ENCODE results near the gene BAIAP2L2. TPM values are rescaled to one million over a fixed set of nuclear protein-coding genes. Genes with fewer than 3 reads are reported as not detected.
"Not testable (repeated sequence)": the region's sequence is repeated elsewhere in the genome, so short reads cannot be mapped to it uniquely, and the experiment has no call there.

Gene BAIAP2L2
- polyA plus RNA-seq, 6 donors from 2014 or later: not detected

DNA sequence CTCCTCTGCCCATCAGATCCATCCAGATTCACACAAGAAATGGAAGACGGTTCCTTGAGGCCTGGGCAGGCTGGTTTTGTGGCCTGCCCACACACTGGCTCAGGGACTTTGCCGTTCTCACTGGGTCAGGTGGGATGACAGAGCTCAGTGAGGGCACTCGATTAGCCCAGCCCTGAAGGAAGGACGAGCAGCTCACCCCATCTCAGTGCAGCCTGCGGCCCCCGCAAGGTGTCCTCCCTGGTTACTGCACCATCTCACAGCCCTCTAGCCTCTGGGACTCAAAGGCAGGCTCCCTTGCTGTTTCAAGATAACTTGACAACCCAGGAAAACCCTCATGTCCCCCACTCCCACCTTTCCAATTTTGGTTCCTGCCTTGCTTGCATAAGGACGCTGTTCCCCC is 30.7 kb downstream of the BAIAP2L2 start:
- Mint-ChIP-seq H3K4me1 (peaks cover 0 to 11% (median 7%) of the 10 kb centered on the region in 3 donors), H3K36me3 (no peaks in the 10 kb centered on the region), H3K4me3 (peak overlapping the region in 3 of 8 donors; percentile 36 to 49 (median 41)), H3K9me3 (no peaks in the 10 kb centered on the region), H3K27ac (no peak overlapping the region), H3K27me3 (peaks cover 5 to 42% (median 10%) of the 10 kb centered on the region in 3 donors)
- no peak for DNase-seq
- ATAC-seq (ENCODE audit: low read depth in 2 of 2): no peak

DNA sequence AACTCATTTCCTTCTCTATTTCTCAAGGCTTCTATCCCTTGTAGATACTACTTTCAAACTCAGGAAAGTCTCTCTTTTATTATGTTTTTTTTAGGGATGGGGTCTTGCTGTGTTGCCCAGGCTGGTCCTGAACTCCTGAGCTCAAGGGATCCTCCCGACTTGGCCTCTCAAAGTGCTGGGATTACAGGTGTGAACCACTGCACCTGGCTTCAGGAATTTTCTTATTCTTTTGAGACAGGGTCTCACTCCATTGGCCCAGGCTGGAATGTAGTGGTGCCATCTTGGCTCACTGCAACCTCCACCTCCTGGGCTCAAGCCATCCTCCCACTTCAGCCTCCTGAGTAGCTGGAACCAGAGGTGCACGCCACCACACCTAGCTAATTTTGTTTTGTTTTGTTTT is 31.3 kb downstream of the BAIAP2L2 start:
- ATAC-seq (ENCODE audit: low read depth in 2 of 2); H3K9me3 Mint-ChIP-seq; H3K36me3 Mint-ChIP-seq; DNase-seq: not testable (repeated sequence)
- H3K4me3 Mint-ChIP-seq: peak overlapping the region in 1 of 8 donors; percentile 15
- peaks cover 0 to 11% (median 7%) of the 10 kb centered on the region in 3 donors for H3K4me1 Mint-ChIP-seq
- H3K27me3 Mint-ChIP-seq: peaks cover 5 to 39% (median 10%) of the 10 kb centered on the region in 3 donors
- H3K27ac Mint-ChIP-seq: peak overlapping the region in 1 of 6 donors; percentile 74

DNA sequence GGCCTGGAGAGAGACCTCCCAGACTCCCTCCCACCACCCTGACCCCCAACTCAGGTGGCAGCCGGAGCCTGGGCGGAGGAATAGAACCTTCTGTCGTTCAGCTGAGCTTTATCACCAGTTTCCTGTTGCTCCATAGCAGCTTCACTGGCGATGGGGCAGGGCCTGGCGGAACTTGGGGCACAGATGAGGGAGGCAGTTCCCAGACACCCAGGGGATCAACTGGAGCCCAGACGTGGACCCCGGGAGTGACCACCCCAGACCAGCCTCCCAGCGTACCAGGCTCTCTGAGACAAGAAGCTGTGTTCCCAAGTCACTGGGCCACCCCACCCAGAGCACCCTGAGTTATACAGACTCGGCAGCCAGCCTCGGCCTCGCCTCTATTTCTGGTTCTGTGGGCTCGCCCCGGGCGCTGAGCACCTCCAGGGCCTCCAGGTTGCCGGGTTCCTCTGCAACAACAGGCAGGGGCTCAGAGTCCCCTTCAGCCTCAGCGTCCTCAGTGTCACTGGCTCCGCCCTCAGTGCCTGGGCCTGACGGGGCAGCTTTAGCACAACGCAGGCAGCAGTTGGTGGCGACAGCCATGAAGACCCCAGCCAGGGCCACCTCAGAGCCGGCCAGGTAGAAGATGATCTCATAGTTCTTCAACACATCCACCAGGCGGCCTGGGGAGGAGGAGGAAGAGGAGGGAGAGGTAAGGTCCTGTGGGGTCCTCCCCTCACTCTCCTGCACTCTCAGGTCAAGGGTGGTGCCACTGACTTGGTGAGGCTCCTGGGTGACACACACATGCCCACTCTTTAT is 32.2 kb downstream of the BAIAP2L2 start:
- ATAC-seq (ENCODE audit: low read depth in 2 of 2) (no peak), DNase-seq (no peak)
- peaks cover 2 to 32% (median 10%) of the 10 kb centered on the region in 3 donors for H3K27me3 Mint-ChIP-seq
- peaks cover 0 to 8% of the 10 kb centered on the region in 2 donors for H3K36me3 Mint-ChIP-seq
- no peak overlapping the region for H3K27ac Mint-ChIP-seq
- peak overlapping the region in 1 of 8 donors; percentile 35 for H3K4me3 Mint-ChIP-seq
- peaks cover 0 to 11% (median 7%) of the 10 kb centered on the region in 3 donors for H3K4me1 Mint-ChIP-seq
- H3K9me3 Mint-ChIP-seq: no peaks in the 10 kb centered on the region

DNA sequence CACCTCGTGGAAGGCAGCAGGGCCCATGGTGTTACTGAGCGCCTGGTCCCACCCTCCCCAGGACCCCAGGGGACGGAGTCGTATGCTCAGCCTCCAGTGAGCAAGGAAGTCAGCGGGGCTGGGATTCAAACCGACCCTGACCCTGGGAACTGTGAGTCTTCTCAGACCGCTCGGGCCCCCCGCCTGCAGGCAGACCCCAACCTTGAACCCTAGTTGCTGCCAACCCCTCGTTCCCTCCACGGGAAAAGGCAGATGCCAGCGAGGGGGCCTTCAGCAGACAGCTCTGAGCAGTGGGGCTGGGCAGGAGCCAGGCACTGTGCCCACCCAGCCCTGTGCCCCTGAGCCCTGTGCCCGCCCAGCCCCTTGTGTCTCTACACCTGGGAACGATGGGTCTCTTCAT is 32.9 kb downstream of the BAIAP2L2 start:
- peaks cover 0 to 26% (median 10%) of the 10 kb centered on the region in 3 donors for H3K27me3 Mint-ChIP-seq
- no peaks in the 10 kb centered on the region for H3K9me3 Mint-ChIP-seq
- ATAC-seq (ENCODE audit: low read depth in 2 of 2) (no peak), DNase-seq (no peak)
- H3K4me3 Mint-ChIP-seq: no peak overlapping the region
- H3K27ac Mint-ChIP-seq: no peak overlapping the region
- H3K4me1 Mint-ChIP-seq: peaks cover 0 to 10% (median 4%) of the 10 kb centered on the region in 3 donors
- peaks cover 0 to 8% of the 10 kb centered on the region in 2 donors for H3K36me3 Mint-ChIP-seq

DNA sequence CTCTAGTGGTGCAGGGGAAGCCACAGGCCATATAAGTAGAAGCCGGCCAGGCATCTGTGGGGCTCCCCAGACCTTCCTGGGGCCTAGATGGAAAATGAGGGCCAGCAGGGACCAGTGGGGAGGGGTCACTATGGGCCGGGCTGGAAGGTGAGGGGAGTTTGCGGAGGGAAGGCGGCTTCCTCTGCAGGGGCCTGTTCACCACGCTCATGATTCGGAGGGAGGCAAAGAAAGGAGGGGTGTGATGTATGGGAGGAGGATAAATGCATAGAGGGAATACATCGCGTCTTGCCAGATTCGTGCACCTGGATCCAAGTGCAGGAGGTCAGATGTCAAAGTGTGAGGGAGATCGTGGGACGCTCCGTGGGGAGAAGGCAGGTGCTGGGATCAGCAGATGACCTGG is 33.4 kb downstream of the BAIAP2L2 start:
- no peak for ATAC-seq (ENCODE audit: low read depth in 2 of 2)
- no peak for DNase-seq
- Mint-ChIP-seq H3K4me1 (peaks cover 0 to 5% (median 4%) of the 10 kb centered on the region in 3 donors), H3K4me3 (no peak overlapping the region), H3K27ac (peak overlapping the region in 1 of 6 donors; percentile 40), H3K9me3 (no peaks in the 10 kb centered on the region), H3K27me3 (peaks cover 0 to 21% (median 10%) of the 10 kb centered on the region in 3 donors), H3K36me3 (peaks cover 0 to 13% of the 10 kb centered on the region in 2 donors)

DNA sequence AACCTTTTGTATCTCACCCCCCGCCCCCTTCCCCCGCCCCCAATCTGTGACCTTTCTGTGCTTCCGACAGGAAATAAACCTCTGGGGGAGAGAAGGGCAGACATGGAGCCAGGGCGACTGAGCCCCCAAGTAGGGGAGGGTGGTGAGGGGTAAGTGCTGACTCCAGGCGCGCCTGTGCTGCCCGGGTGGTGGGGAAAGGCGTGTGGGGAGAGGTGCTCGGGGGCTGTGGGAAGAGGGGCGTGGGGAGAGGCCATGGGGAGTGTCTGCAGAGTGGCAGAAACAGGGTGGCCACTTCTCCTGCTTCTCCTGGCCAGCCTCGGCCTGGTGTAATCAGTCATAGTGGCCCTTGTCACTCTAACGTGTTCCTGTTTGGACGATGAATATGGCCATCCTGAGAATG is 34.5 kb downstream of the BAIAP2L2 start:
- H3K27ac Mint-ChIP-seq: no peak overlapping the region
- H3K4me3 Mint-ChIP-seq: no peak overlapping the region

DNA sequence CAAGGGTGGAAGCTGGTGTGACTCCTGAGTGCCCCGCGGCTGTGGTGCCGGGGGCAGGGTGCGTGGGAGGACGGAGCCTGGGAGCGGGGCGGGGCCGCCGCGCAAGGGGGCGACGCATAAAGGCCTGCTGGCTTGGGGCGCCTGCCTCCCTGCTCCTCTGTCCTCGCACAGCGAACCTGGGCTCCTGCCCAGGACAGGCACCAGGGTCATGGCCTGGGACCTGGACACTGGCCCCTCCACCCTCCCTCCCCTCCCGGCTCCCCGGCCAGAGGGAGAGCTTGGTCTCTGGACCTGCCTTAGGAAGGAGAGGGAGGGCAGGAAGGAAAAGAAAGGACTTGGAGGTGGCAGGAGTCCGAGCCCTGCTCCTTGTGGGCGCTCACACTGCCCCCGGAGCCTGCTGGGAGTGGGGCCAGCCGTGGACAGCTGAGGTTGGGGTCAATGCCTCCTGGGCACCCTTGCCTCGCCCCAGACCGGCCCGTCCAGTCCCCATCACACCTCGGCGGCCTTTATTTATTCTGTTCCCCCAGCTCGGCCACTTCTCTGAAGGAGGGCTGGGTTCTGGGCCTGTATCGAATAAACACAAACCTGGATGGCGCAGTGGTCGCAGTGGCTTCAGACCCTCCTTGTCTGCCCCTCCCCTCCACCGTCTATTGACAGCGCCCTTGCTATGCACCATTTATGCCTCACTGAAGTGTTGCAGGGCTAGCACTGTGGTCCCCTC is 35.2 kb downstream of the BAIAP2L2 start:
- no peaks in the 10 kb centered on the region for H3K9me3 Mint-ChIP-seq
- H3K4me1 Mint-ChIP-seq: no peaks in the 10 kb centered on the region
- H3K27ac Mint-ChIP-seq: no peak overlapping the region
- peaks cover 0 to 10% (median 7%) of the 10 kb centered on the region in 3 donors for H3K27me3 Mint-ChIP-seq
- no peak for DNase-seq
- ATAC-seq (ENCODE audit: low read depth in 2 of 2): no peak
- no peak overlapping the region for H3K4me3 Mint-ChIP-seq
- peaks cover 0 to 21% of the 10 kb centered on the region in 2 donors for H3K36me3 Mint-ChIP-seq

More for the DNA sequence above, 34.5 kb downstream of the BAIAP2L2 start:
- Mint-ChIP-seq H3K36me3 (peaks cover 0 to 14% of the 10 kb centered on the region in 2 donors), H3K4me1 (no peaks in the 10 kb centered on the region), H3K27me3 (peaks cover 0 to 15% (median 10%) of the 10 kb centered on the region in 3 donors), H3K9me3 (no peaks in the 10 kb centered on the region)
- ATAC-seq (ENCODE audit: low read depth in 2 of 2) (no peak), DNase-seq (no peak)

DNA sequence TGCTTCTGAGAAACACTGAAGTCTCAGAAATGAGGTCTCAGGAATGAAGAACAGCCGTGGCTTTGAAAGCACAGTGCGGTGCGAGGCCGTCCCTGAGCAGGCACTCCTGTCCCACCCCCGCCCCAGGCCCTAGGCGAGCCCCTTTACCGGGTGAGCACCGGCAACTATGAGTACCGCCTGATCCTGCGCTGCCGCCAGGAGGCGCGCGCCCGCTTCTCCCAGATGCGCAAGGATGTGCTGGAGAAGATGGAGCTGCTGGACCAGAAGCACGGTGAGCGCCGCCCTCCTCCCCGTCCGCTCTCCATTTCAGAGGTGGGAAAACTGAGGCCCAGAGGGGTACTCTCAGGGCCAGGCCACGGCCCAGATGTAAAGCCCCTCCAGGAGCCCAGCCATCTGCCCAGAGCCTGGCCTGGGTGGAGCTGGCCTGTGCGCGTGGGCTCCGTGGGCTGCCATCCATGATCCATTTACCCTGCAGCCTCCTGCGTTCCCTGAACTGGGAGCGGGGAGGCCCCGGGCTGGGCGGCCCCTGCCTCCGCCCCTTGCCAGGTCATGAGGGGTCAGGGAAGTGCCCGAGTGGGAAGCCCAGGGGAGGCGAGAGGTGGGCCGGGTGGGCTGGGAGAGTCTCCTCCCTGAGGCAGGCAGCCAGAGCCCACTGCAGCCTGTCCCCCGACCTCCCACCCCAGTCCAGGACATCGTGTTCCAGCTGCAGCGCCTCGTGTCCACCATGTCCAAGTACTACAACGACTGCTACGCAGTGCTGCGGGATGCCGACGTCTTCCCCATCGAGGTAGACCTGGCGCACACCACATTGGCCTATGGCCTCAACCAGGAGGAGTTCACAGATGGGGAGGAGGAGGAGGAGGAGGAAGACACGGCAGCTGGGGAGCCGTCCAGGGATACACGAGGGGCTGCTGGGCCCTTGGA is 36.0 kb downstream of the BAIAP2L2 start:
- no peaks in the 10 kb centered on the region for H3K4me1 Mint-ChIP-seq
- DNase-seq: no peak
- ATAC-seq (ENCODE audit: low read depth in 2 of 2): no peak
- no peaks in the 10 kb centered on the region for H3K9me3 Mint-ChIP-seq
- H3K4me3 Mint-ChIP-seq: no peak overlapping the region
- peaks cover 0 to 2% (median 0%) of the 10 kb centered on the region in 3 donors for H3K27me3 Mint-ChIP-seq
- H3K36me3 Mint-ChIP-seq: peaks cover 0 to 23% of the 10 kb centered on the region in 2 donors
- H3K27ac Mint-ChIP-seq: no peak overlapping the region

DNA sequence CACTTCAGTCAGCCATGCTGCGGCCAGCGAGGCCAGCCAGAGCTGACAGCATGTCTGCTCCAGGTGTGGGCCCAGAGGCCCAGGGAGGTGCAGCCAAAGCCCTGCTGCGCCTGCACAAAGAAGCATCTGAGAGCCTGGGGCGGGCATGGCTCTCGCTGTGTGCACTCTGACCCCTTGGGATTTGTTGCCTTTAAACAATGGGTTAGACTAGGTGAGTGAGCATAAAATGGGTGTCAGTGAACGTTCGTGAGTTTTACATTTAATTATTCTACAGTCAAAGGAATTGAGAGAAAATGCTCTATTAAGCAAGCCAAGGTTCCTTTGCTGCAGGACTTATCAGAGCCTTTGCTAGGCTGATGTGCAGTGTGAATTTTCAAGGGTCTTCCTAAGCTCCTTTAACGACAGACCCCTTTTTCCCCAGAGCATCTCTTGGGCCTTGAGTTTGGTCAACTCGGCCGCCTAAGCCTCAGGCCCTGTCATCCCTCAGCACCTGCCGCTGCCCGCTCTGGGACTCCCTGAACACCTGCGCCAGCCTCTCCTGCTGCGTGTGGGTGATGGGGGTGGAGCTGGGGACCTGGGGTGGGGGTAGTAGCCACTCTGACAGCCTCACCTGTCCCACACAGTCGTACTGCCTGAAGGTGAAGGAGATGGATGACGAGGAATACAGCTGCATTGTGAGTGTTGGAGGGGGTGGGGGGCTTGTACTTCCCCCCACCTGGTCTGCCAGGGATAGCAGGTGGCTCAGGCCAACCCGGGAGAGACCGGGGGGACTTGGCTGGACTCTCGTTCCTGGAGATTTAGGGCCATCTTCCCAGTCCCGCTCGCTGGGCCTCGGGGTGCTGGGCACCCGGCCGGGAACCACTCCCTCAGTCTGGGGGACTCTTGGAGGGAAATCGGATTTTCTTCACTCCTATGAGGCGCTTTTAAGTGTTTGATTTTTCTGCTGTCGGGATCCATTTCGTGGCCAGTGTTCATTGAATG is 37.0 kb downstream of the BAIAP2L2 start:
- no peak for DNase-seq
- Mint-ChIP-seq H3K36me3 (peaks cover 0 to 23% of the 10 kb centered on the region in 2 donors), H3K4me1 (no peaks in the 10 kb centered on the region), H3K9me3 (no peaks in the 10 kb centered on the region), H3K4me3 (no peak overlapping the region), H3K27ac (no peak overlapping the region), H3K27me3 (no peaks in the 10 kb centered on the region)
- no peak for ATAC-seq (ENCODE audit: low read depth in 2 of 2)

DNA sequence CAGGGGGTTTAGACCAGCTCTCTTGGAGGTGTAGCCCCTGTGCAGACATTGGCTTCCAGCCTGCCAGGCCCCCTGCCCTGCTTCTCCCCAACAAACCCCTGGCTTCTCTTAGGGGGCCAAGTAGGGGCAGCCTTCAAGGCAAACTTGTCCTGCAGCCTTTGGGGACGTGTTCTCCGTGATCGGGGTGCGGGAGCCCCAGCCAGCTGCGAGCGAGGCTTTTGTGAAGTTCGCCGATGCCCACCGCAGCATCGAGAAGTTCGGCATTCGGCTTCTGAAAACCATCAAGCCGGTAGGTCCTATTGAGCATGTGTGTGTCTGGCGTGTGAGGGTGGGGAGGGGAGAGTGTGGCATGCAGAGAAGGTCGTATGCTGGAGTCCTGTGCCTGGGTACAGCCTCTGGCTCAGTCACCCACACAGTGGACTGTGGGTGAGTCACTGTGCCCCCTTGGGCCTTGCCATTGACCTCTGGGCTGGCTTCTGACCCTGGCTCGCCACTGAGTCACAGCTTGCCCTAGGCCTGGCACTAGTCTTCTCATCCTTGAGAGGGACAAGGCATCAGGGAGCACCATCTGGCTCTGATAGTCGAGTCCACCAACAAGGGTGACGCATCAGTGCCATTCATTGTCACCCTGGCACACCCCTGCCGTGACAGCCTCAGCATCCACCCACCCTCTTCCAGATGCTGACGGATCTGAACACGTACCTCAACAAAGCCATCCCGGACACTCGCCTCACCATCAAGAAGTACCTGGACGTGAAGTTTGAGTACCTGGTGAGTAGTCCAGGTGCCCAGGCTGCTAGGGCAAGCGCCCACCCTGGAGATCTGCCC is 37.9 kb downstream of the BAIAP2L2 start:
- H3K4me1 Mint-ChIP-seq: no peaks in the 10 kb centered on the region
- no peaks in the 10 kb centered on the region for H3K27me3 Mint-ChIP-seq
- peak overlapping the region in 1 of 8 donors; percentile 74 for H3K4me3 Mint-ChIP-seq
- H3K9me3 Mint-ChIP-seq: no peaks in the 10 kb centered on the region
- ATAC-seq (ENCODE audit: low read depth in 2 of 2) (no peak), DNase-seq (no peak)
- peak overlapping the region in 1 of 6 donors; percentile 12 for H3K27ac Mint-ChIP-seq
- H3K36me3 Mint-ChIP-seq: peaks cover 0 to 30% of the 10 kb centered on the region in 2 donors

DNA sequence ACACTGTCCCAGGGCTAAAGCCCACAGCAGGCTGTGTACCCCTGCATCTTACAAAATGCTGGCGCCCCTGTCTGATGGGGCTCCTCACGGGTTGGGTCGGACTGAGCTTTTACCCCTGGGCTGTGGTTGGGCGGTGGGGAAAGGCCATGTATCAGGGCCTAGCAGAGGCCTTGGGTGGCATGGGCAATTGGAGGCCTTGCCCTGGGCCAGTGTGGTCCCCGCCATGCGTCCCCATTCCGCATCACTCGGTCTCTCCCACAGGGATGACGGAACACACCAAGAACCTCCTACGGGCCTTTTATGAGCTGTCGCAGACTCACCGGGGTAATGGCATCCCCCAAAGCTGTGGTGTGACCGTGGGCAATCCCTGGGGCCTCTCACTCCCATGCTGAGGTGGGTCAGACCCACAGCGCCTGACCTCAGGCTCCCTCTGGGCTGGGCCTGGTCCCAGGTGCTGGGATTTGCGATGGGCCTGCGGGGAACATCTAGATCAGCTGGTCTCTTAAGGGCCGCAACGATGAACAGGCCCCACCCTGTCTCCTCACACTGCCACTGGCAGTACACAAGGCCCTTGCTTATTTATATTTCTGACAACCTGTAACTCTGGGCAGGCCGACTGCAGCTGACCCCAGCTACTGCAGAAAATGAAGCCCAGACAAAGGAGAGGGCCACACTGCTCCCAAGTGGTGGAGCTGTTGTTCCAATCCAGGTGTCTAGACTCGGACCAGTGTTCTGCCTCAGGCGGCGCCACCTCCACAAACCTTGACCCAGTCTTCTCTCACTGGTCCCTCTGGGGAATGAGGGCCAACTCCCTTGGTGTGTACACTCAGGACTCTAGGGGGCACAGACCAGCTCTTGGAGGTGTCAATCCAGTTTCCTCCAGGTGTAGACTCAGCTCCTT is 38.8 kb downstream of the BAIAP2L2 start:
- peaks cover 0 to 30% of the 10 kb centered on the region in 2 donors for H3K36me3 Mint-ChIP-seq
- no peak overlapping the region for H3K4me3 Mint-ChIP-seq
- H3K4me1 Mint-ChIP-seq: no peaks in the 10 kb centered on the region
- H3K27ac Mint-ChIP-seq: no peak overlapping the region
- ATAC-seq (ENCODE audit: low read depth in 2 of 2) (no peak), DNase-seq (no peak)
- H3K9me3 Mint-ChIP-seq: no peaks in the 10 kb centered on the region
- no peaks in the 10 kb centered on the region for H3K27me3 Mint-ChIP-seq
